WTC11 (cell line): ENCODE data around the gene PFKM. TPM values are rescaled to one million over a fixed set of nuclear protein-coding genes. Genes with fewer than 3 reads are reported as not detected.

Experiments
- ATAC-seq: fragments of 200-7000 bp; cut with Tn5 transposase; 2 replicates; pipeline ENCODE4 v1.10.0; 2021; ENCODE audit warnings: mild to moderate bottlenecking, moderate library complexity
- CTCF ChIA-PET: fragments of 300-600 bp; sonication (Branson Sonifier 250); formaldehyde crosslinking; loops from one replicate; lab custom pipeline; 2021; ENCODE audit warnings: antibody characterized with exemption; lab: Charles Lee
- POLR2A ChIA-PET: fragments of 350-600 bp; sonication (Branson Sonifier 250); formaldehyde crosslinking; loops from one replicate; lab custom pipeline; 2021; ENCODE audit warnings: antibody characterized with exemption; lab: Charles Lee
- DNase-seq: peaks from one replicate; pipeline ENCODE4 v3.0.0; 2021; ENCODE audit warnings: low spot score
- H3K27ac Mint-ChIP-seq: 2 replicates; pipeline ENCODE4 v1.8.0; 2021; ENCODE audit warnings: mixed read lengths
- H3K27me3 Mint-ChIP-seq: 2 replicates; pipeline ENCODE4 v1.8.0; 2021; ENCODE audit warnings: low read depth, mild to moderate bottlenecking, moderate library complexity, mixed read lengths
- H3K36me3 Mint-ChIP-seq: 2 replicates; pipeline ENCODE4 v1.8.0; 2021; ENCODE audit warnings: mixed read lengths
- H3K4me1 Mint-ChIP-seq: 2 replicates; pipeline ENCODE4 v1.8.0; 2022; ENCODE audit warnings: mixed read lengths
- H3K4me3 Mint-ChIP-seq: 2 replicates; pipeline ENCODE4 v1.8.0; 2021; ENCODE audit warnings: mild to moderate bottlenecking, moderate library complexity, mixed read lengths
- H3K9me3 Mint-ChIP-seq: 2 replicates; pipeline ENCODE4 v1.8.0; 2021; ENCODE audit warnings: mixed read lengths
- AR ChIP-seq: fragments of 250-450 bp; sonication (Bioruptor Pico); IDR thresholded peaks from 2 replicates; pipeline ENCODE4 v1.9.0; 2021; ENCODE audit warnings: mild to moderate bottlenecking
- ATF1 ChIP-seq: sonication (generic); formaldehyde crosslinking; IDR thresholded peaks from 2 replicates; pipeline ENCODE4 v1.8.1; 2023; ENCODE audit warnings: mild to moderate bottlenecking, moderate library complexity, missing genetic modification reagents
- CBFB ChIP-seq: sonication (generic); formaldehyde crosslinking; IDR thresholded peaks from 2 replicates; pipeline ENCODE4 v1.8.1; 2022; ENCODE audit warnings: mild to moderate bottlenecking, low read depth, missing genetic modification reagents
- CREB1 ChIP-seq: sonication (generic); formaldehyde crosslinking; IDR thresholded peaks from 2 replicates; pipeline ENCODE4 v1.8.0; 2023; ENCODE audit warnings: mild to moderate bottlenecking, missing genetic modification reagents
- E2F1 ChIP-seq: sonication (generic); formaldehyde crosslinking; IDR thresholded peaks from 2 replicates; pipeline ENCODE4 v1.8.0; 2022; ENCODE audit warnings: mild to moderate bottlenecking, missing genetic modification reagents
- E2F5 ChIP-seq: sonication (generic); formaldehyde crosslinking; IDR thresholded peaks from 2 replicates; pipeline ENCODE4 v1.8.1; 2022; ENCODE audit warnings: mild to moderate bottlenecking, moderate library complexity, missing genetic modification reagents
- ELF4 ChIP-seq: sonication (generic); formaldehyde crosslinking; IDR thresholded peaks from 2 replicates; pipeline ENCODE4 v1.8.1; 2022; ENCODE audit warnings: low read depth, mild to moderate bottlenecking, moderate library complexity, missing genetic modification reagents
- FOXK1 ChIP-seq: sonication (generic); formaldehyde crosslinking; IDR thresholded peaks from 2 replicates; pipeline ENCODE4 v1.8.0; 2022; ENCODE audit warnings: mild to moderate bottlenecking, moderate library complexity, missing genetic modification reagents
- GABPB1 ChIP-seq: sonication (generic); formaldehyde crosslinking; IDR thresholded peaks from 2 replicates; pipeline ENCODE4 v1.8.1; 2023; ENCODE audit warnings: mild to moderate bottlenecking, missing genetic modification reagents
- IRF2 ChIP-seq: sonication (generic); formaldehyde crosslinking; IDR thresholded peaks from 2 replicates; pipeline ENCODE4 v1.8.0; 2022; ENCODE audit warnings: low read depth, missing genetic modification reagents, borderline replicate concordance
- JUN ChIP-seq: sonication (generic); formaldehyde crosslinking; IDR thresholded peaks from 2 replicates; pipeline ENCODE4 v1.8.0; 2023; ENCODE audit warnings: mild to moderate bottlenecking, missing genetic modification reagents
- MAX ChIP-seq: sonication (generic); formaldehyde crosslinking; IDR thresholded peaks from 2 replicates; pipeline ENCODE4 v1.8.0; 2022; ENCODE audit warnings: mild to moderate bottlenecking, missing genetic modification reagents
- NFYB ChIP-seq: sonication (generic); formaldehyde crosslinking; conservative IDR thresholded peaks from 2 replicates; pipeline ENCODE4 v1.8.0; 2022; ENCODE audit warnings: low read depth, missing genetic modification reagents
- NR2C2 ChIP-seq: sonication (generic); formaldehyde crosslinking; IDR thresholded peaks from 2 replicates; pipeline ENCODE4 v1.8.0; 2022; ENCODE audit warnings: mild to moderate bottlenecking, missing genetic modification reagents
- RELA ChIP-seq: sonication (generic); formaldehyde crosslinking; IDR thresholded peaks from 2 replicates; pipeline ENCODE4 v1.8.1; 2022; ENCODE audit warnings: missing genetic modification reagents, mild to moderate bottlenecking, borderline replicate concordance
- RORB ChIP-seq: fragments of 250-450 bp; sonication (Bioruptor Pico); IDR thresholded peaks from 2 replicates; pipeline ENCODE4 v1.9.0; 2021; ENCODE audit warnings: mild to moderate bottlenecking
- SMAD3 ChIP-seq: sonication (generic); formaldehyde crosslinking; IDR thresholded peaks from 2 replicates; pipeline ENCODE4 v1.8.0; 2022; ENCODE audit warnings: missing genetic modification reagents, mild to moderate bottlenecking, borderline replicate concordance
- SMAD4 ChIP-seq: sonication (generic); formaldehyde crosslinking; IDR thresholded peaks from 2 replicates; pipeline ENCODE4 v1.8.0; 2022; ENCODE audit warnings: mild to moderate bottlenecking, missing genetic modification reagents
- SP1 ChIP-seq: sonication (generic); formaldehyde crosslinking; conservative IDR thresholded peaks from 2 replicates; pipeline ENCODE4 v1.8.1; 2022; ENCODE audit warnings: missing genetic modification reagents
- TCF7 ChIP-seq: sonication (generic); formaldehyde crosslinking; IDR thresholded peaks from 2 replicates; pipeline ENCODE4 v1.8.0; 2022; ENCODE audit warnings: mild to moderate bottlenecking, low read depth, missing genetic modification reagents, moderate library complexity
- TEAD4 ChIP-seq: sonication (generic); formaldehyde crosslinking; IDR thresholded peaks from 2 replicates; pipeline ENCODE4 v1.8.0; 2022; ENCODE audit warnings: mild to moderate bottlenecking, missing genetic modification reagents
- TP53 ChIP-seq: sonication (generic); formaldehyde crosslinking; IDR thresholded peaks from 2 replicates; pipeline ENCODE4 v1.8.1; 2023; ENCODE audit warnings: mild to moderate bottlenecking, missing genetic modification reagents
- ZMAT4 ChIP-seq: fragments of 250-450 bp; sonication (Bioruptor Pico); IDR thresholded peaks from 2 replicates; pipeline ENCODE4 v1.9.0; 2021; ENCODE audit warnings: mild to moderate bottlenecking
- ZNF512 ChIP-seq: sonication (generic); formaldehyde crosslinking; IDR thresholded peaks from 2 replicates; pipeline ENCODE4 v1.8.1; 2022; ENCODE audit warnings: missing genetic modification reagents, borderline replicate concordance
- ZNF671 ChIP-seq: fragments of 250-450 bp; sonication (Bioruptor Pico); IDR thresholded peaks from 2 replicates; pipeline ENCODE4 v1.8.0; 2021; ENCODE audit warnings: mild to moderate bottlenecking
- total RNA-seq: library from RNA; stranded (reverse); gene quantifications from 3 replicates; pipeline ENCODE4 v1.2.3, GENCODE V29; 2021

PFKM gene
- total RNA-seq, 1 experiment from 2014 or later: 99.3 TPM

- H3K4me3 Mint-ChIP-seq: no peak overlapping the region
- CTCF ChIA-PET: interaction anchor here (0.8 to 1.4 kb wide), 2 partner anchors 129 to 196 kb away, joined by 3 read pairs; partner anchors contain the start of gene TMEM106C
- no peaks in the 10 kb centered on the region; the same call in none of the 2 replicates for H3K27me3 Mint-ChIP-seq
- no peak for ATAC-seq
- TF ChIP-seq FOXK1 (CRISPR knock-in tag): no peak
- no peak for TF ChIP-seq JUN (CRISPR knock-in tag)
- no peak for TF ChIP-seq NR2C2 (CRISPR knock-in tag)
- TF ChIP-seq ATF1 (CRISPR knock-in tag): no peak
- TF ChIP-seq ZNF671: no peak
- no peak for TF ChIP-seq MAX
- no peak for TF ChIP-seq RORB
- no peak for TF ChIP-seq ZNF512 (CRISPR knock-in tag)
- no peak for TF ChIP-seq TEAD4 (CRISPR knock-in tag)
- no peak for TF ChIP-seq SMAD4 (CRISPR knock-in tag)
- no peak for TF ChIP-seq ZMAT4
- TF ChIP-seq TCF7 (CRISPR knock-in tag): no peak
- TF ChIP-seq CBFB (CRISPR knock-in tag): no peak
- TF ChIP-seq ELF4 (CRISPR knock-in tag): no peak
- TF ChIP-seq NFYB (CRISPR knock-in tag): no peak
- no peak for TF ChIP-seq E2F5 (CRISPR knock-in tag)
- TF ChIP-seq E2F1: no peak
- TF ChIP-seq GABPB1 (CRISPR knock-in tag): no peak
- no peak for TF ChIP-seq SP1 (CRISPR knock-in tag)
- no peak for TF ChIP-seq CREB1 (CRISPR knock-in tag)
- POLR2A ChIA-PET: interaction anchor here (0.7 kb wide), 1 partner anchor 255 kb away, joined by 3 read pairs; the partner anchor contains the start of gene VDR
- H3K27ac Mint-ChIP-seq: no peak overlapping the region
- no peaks in the 10 kb centered on the region for H3K9me3 Mint-ChIP-seq
- DNase-seq: no peak
- peaks cover 14% of the 10 kb centered on the region for H3K4me1 Mint-ChIP-seq
- no peaks in the 10 kb centered on the region for H3K36me3 Mint-ChIP-seq
These were observed 40.9 kb downstream of the PFKM start for GRCh38 chr12:48160046-48160445.

GRCh38 chr12:48160807-48161206, 41.6 kb downstream of the PFKM start:
- H3K36me3 Mint-ChIP-seq: no peaks in the 10 kb centered on the region
- POLR2A ChIA-PET: no interaction called here
- H3K4me1 Mint-ChIP-seq: peaks cover 14% of the 10 kb centered on the region
- no peak for TF ChIP-seq RELA (CRISPR knock-in tag)
- no peak for TF ChIP-seq SMAD3
- no peak for TF ChIP-seq TP53 (CRISPR knock-in tag)
- no peak for TF ChIP-seq IRF2 (CRISPR knock-in tag)
- TF ChIP-seq NFYB (CRISPR knock-in tag): no peak
- no peak for TF ChIP-seq AR (CRISPR knock-in tag)
- no peak for TF ChIP-seq E2F5 (CRISPR knock-in tag)
- CTCF ChIA-PET: no interaction called here
- ATAC-seq (no peak), DNase-seq (no peak)
- no peak overlapping the region for H3K4me3 Mint-ChIP-seq
- H3K9me3 Mint-ChIP-seq: no peaks in the 10 kb centered on the region
- H3K27me3 Mint-ChIP-seq: peaks cover 3% of the 10 kb centered on the region
- no peak overlapping the region for H3K27ac Mint-ChIP-seq
